Fibroblast of lung (primary cell): ENCODE data around the gene EEF1AKMT3.

Source experiments
- EZH2 ChIP-seq: IDR thresholded peaks from 2 replicates; pipeline ENCODE4 v1.5.1; 2012; ENCODE audit warnings: low read length, control low read depth, mild to moderate bottlenecking; ENCODE audit errors: missing control alignments
- TF ChIP-seq, protein P1 (sequence below), 2 donors: IDR thresholded peaks in 1 of 2; conservative IDR thresholded peaks in 1 of 2; 1 replicate in 1 of 2; 2 replicates in 1 of 2; pipeline ENCODE4 v1.5.1; 2011 to 2012; ENCODE audit warnings: low read length in 2 of 2, control low read depth in 1 of 2, inconsistent platforms in 1 of 2, low read depth in 1 of 2, mild to moderate bottlenecking in 1 of 2

DNA sequence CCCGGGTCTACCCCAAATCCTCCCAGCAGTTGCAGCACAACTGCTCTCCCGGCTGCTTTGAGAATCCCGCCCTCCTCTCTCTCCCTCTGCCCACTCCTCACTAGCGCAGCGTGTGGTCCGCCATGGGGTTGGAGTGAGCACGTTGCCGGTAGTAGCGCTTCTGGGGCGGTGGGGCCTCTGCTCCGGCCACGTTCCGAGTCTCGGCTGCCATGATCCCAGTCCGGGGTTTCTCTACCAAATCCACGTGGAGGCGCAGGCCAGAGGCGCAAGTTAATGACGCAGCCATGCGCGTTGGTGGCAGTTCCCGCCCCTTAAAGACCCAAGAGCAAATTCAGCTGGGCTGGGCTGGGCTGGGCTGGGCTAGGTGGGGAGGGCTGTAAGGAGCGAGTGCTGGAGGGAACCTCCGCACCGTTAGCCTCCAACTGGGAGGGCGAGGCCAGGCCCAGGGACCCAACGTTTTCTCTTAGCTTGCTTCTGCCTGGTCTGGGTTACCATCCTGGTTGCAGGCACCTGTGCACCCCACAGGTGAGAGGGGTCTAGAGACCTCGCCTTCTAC, 463 bp upstream of the EEF1AKMT3 start, which contains the start of gene METTL1:
- no peak for TF ChIP-seq EZH2
- TF ChIP-seq, protein P1, sequence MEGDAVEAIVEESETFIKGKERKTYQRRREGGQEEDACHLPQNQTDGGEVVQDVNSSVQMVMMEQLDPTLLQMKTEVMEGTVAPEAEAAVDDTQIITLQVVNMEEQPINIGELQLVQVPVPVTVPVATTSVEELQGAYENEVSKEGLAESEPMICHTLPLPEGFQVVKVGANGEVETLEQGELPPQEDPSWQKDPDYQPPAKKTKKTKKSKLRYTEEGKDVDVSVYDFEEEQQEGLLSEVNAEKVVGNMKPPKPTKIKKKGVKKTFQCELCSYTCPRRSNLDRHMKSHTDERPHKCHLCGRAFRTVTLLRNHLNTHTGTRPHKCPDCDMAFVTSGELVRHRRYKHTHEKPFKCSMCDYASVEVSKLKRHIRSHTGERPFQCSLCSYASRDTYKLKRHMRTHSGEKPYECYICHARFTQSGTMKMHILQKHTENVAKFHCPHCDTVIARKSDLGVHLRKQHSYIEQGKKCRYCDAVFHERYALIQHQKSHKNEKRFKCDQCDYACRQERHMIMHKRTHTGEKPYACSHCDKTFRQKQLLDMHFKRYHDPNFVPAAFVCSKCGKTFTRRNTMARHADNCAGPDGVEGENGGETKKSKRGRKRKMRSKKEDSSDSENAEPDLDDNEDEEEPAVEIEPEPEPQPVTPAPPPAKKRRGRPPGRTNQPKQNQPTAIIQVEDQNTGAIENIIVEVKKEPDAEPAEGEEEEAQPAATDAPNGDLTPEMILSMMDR (conservative IDR thresholded peaks at IDR 0.05 in 1 of 2, IDR thresholded peaks at IDR 0.05 in 1 of 2; ENCODE audit: low read depth in 1 of 2, low read length in 2 of 2) = peak in 1 of 2 donors; percentile 2
